Esophagus squamous epithelium (tissue), 4 donors: ENCODE measurements around the gene RAPH1.
"Not testable (repeated sequence)": the region's sequence is repeated elsewhere in the genome, so short reads cannot be mapped to it uniquely, and the experiment has no call there.

ENCODE experiments used
- POLR2A ChIP-seq, 4 donors: fragments of 450-650 bp; IDR thresholded peaks; one replicate each; pipeline ENCODE4 v1.6.1; 2017; ENCODE audit warnings: antibody characterized with exemption in 4 of 4, mild to moderate bottlenecking in 4 of 4, moderate library complexity in 3 of 4
- TF ChIP-seq, protein P1 (sequence below), 6 experiments: fragments of 450-650 bp in 4 of 6; fragments of 200-600 bp in 2 of 6; sonication (generic) in 2 of 6; IDR thresholded peaks; one replicate each; pipeline ENCODE4 v1.5.1; 2016 to 2019; ENCODE audit warnings: antibody characterized with exemption in 6 of 6, mild to moderate bottlenecking in 4 of 6, moderate library complexity in 4 of 6

DNA sequence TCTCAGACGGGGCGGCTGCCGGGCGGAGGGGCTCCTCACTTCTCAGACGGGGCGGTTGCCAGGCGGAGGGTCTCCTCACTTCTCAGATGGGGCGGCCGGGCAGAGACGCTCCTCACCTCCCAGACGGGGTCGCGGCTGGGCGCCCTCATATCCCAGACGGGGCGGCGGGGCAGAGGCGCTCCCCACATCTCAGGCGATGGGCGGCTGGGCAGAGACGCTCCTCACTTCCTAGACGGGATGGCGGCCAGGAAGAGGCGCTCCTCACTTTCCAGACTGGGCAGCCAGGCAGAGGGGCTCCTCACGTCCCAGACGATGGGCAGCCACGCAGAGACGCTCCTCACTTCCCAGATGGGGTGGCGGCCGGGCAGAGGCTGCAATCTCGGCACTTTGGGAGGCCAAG is 162.4 kb downstream of the RAPH1 start:
- TF ChIP-seq, protein P1, sequence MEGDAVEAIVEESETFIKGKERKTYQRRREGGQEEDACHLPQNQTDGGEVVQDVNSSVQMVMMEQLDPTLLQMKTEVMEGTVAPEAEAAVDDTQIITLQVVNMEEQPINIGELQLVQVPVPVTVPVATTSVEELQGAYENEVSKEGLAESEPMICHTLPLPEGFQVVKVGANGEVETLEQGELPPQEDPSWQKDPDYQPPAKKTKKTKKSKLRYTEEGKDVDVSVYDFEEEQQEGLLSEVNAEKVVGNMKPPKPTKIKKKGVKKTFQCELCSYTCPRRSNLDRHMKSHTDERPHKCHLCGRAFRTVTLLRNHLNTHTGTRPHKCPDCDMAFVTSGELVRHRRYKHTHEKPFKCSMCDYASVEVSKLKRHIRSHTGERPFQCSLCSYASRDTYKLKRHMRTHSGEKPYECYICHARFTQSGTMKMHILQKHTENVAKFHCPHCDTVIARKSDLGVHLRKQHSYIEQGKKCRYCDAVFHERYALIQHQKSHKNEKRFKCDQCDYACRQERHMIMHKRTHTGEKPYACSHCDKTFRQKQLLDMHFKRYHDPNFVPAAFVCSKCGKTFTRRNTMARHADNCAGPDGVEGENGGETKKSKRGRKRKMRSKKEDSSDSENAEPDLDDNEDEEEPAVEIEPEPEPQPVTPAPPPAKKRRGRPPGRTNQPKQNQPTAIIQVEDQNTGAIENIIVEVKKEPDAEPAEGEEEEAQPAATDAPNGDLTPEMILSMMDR (IDR thresholded peaks at IDR 0.05): not testable (repeated sequence)
- not testable (repeated sequence) for TF ChIP-seq POLR2A (IDR thresholded peaks at IDR 0.05)
